Measurements from ENCODE around the gene SLC28A1. TPM values are rescaled to one million over a fixed set of nuclear protein-coding genes. Genes with fewer than 3 reads are reported as not detected.
"Not testable (repeated sequence)": the region's sequence is repeated elsewhere in the genome, so short reads cannot be mapped to it uniquely, and the experiment has no call there.

Gene SLC28A1
- total and polyA plus RNA-seq, 4 donors = 0.09 to 39.7 (median 18.3) TPM

- H3K9me3 ChIP-seq (ENCODE audit: control insufficient read depth in 4 of 4, low read length in 3 of 4); H3K4me3 ChIP-seq (ENCODE audit: low read depth in 1 of 3, low read length in 3 of 3); DNase-seq (ENCODE audit: low spot score); H3K27me3 ChIP-seq (ENCODE audit: control insufficient read depth in 4 of 4, insufficient read depth in 4 of 4, low read length in 3 of 4); H3K9ac ChIP-seq (ENCODE audit: low read depth in 1 of 2, low read length in 2 of 2): not testable (repeated sequence)
- Histone ChIP-seq H3K36me3 (ENCODE audit: control insufficient read depth in 4 of 4, insufficient read depth in 3 of 4, low read depth in 1 of 4, low read length in 3 of 4) (peaks cover 0 to 46% (median 19%) of the 10 kb centered on the region in 4 donors), H3K4me1 (ENCODE audit: control insufficient read depth in 4 of 4, insufficient read depth in 4 of 4, low read length in 3 of 4) (peaks cover 7 to 26% (median 13%) of the 10 kb centered on the region in 4 donors), H3K27ac (ENCODE audit: low read depth in 1 of 2, low read length in 2 of 2) (peak overlapping the region; percentile 36 to 55)
- TF ChIP-seq TAF1 (conservative IDR thresholded peaks at IDR 0.05) (peak; percentile 39), RXRA (IDR thresholded peaks at IDR 0.05) (peak in 1 of 2 donors; percentile 20)
- WGBS = 60% methylated on average over 17 of the region's 17 CpGs
Observed at GRCh38 chr15:84924821-84925569, 40.5 kb downstream of the SLC28A1 start.

DNA sequence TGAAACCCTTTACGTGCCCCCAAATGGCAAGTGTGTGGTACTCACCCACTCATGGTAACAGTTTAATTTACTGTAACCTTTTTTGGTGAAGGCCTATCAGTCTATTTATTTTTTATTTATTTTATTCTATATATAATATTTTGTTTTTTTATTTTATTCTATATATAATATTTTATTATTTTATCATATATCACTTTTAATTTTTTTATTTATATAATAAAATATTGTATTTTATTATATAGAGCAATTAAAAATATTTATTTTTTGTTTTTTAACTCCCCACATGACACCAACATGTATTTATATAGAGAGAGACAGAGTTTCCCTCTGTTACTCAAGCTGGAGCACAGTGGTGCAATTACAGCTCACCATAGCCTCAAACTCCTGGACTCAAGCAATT, 41.4 kb downstream of the SLC28A1 start:
- WGBS = 99% methylated on average over 1 of the region's 1 CpG
- peaks cover 0 to 43% (median 18%) of the 10 kb centered on the region in 4 donors for H3K36me3 ChIP-seq (ENCODE audit: control insufficient read depth in 4 of 4, insufficient read depth in 3 of 4, low read depth in 1 of 4, low read length in 3 of 4)

More for the DNA sequence above, 41.4 kb downstream of the SLC28A1 start:
- Histone ChIP-seq H3K4me3 (ENCODE audit: low read depth in 1 of 3, low read length in 3 of 3) (no peak overlapping the region), H3K27ac (ENCODE audit: low read depth in 1 of 2, low read length in 2 of 2) (no peak overlapping the region), H3K9me3 (ENCODE audit: control insufficient read depth in 4 of 4, low read length in 3 of 4) (no peaks in the 10 kb centered on the region), H3K9ac (ENCODE audit: low read depth in 1 of 2, low read length in 2 of 2) (no peak overlapping the region), H3K27me3 (ENCODE audit: control insufficient read depth in 4 of 4, insufficient read depth in 4 of 4, low read length in 3 of 4) (no peaks in the 10 kb centered on the region), H3K4me1 (ENCODE audit: control insufficient read depth in 4 of 4, insufficient read depth in 4 of 4, low read length in 3 of 4) (peaks cover 7 to 26% (median 13%) of the 10 kb centered on the region in 4 donors)
- DNase-seq (ENCODE audit: low spot score) = no peak
- TF ChIP-seq RAD21 (IDR thresholded peaks at IDR 0.05) = no peak
- TF ChIP-seq FOXA1 (IDR thresholded peaks at IDR 0.05) = no peak
- no peak for TF ChIP-seq JUND (IDR thresholded peaks at IDR 0.05)
- TF ChIP-seq YY1 (IDR thresholded peaks at IDR 0.05) = no peak
- TF ChIP-seq, protein P1, sequence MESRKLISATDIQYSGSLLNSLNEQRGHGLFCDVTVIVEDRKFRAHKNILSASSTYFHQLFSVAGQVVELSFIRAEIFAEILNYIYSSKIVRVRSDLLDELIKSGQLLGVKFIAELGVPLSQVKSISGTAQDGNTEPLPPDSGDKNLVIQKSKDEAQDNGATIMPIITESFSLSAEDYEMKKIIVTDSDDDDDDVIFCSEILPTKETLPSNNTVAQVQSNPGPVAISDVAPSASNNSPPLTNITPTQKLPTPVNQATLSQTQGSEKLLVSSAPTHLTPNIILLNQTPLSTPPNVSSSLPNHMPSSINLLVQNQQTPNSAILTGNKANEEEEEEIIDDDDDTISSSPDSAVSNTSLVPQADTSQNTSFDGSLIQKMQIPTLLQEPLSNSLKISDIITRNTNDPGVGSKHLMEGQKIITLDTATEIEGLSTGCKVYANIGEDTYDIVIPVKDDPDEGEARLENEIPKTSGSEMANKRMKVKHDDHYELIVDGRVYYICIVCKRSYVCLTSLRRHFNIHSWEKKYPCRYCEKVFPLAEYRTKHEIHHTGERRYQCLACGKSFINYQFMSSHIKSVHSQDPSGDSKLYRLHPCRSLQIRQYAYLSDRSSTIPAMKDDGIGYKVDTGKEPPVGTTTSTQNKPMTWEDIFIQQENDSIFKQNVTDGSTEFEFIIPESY (IDR thresholded peaks at IDR 0.05) = no peak
- TF ChIP-seq TAF1 (conservative IDR thresholded peaks at IDR 0.05) = no peak
- no peak for TF ChIP-seq EGR1 (IDR thresholded peaks at IDR 0.05; ENCODE audit: low read depth in 2 of 2)
- TF ChIP-seq REST (IDR thresholded peaks at IDR 0.05) = no peak
- no peak for TF ChIP-seq NR2F2 (IDR thresholded peaks at IDR 0.05)
- TF ChIP-seq RXRA (IDR thresholded peaks at IDR 0.05) = no peak
- TF ChIP-seq SP1 (IDR thresholded peaks at IDR 0.05) = no peak
- TF ChIP-seq FOXA2 (IDR thresholded peaks at IDR 0.05) = no peak
- TF ChIP-seq, protein P2, sequence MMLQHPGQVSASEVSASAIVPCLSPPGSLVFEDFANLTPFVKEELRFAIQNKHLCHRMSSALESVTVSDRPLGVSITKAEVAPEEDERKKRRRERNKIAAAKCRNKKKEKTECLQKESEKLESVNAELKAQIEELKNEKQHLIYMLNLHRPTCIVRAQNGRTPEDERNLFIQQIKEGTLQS (IDR thresholded peaks at IDR 0.05) = no peak
